ENCODE results near the gene EFTUD2. TPM values are rescaled to one million over a fixed set of nuclear protein-coding genes. Genes with fewer than 3 reads are reported as not detected.
A peak's percentile ranks its signal among the peaks of the same experiment; 100 is the strongest.

Gene EFTUD2
- total RNA-seq, 1 experiment from 2014 or later = 150 TPM

Small RNAs within 50 kb of the gene (microRNA-seq; reads per million reads assigned to microRNA genes)
- gene MIR6783 (ENCODE audit: borderline number of aligned reads) = 6.8 reads per million, percentile 17 among the genes with 10 or more reads in this experiment

Other genes starting within 250 kb of the EFTUD2 start
- not detected for gene MEIOC, start 243.0 kb downstream of the EFTUD2 start, total RNA-seq (2021; ENCODE audit: unreplicated experiment)
- 33.0 TPM for gene CCDC43, start 209.7 kb downstream of the EFTUD2 start, total RNA-seq (2021; ENCODE audit: unreplicated experiment)
- gene DBF4B, start 190.8 kb downstream of the EFTUD2 start, total RNA-seq (2021; ENCODE audit: unreplicated experiment) = 26.1 TPM
- 7.7 TPM for gene ADAM11, start 140.5 kb downstream of the EFTUD2 start, total RNA-seq (2021; ENCODE audit: unreplicated experiment)
- gene GJC1, start 69.2 kb downstream of the EFTUD2 start, total RNA-seq (2021; ENCODE audit: unreplicated experiment) = 62.4 TPM
- not detected for gene HIGD1B, start 51.6 kb downstream of the EFTUD2 start, total RNA-seq (2021; ENCODE audit: unreplicated experiment)
- not detected for gene GFAP, start 16.1 kb upstream of the EFTUD2 start, total RNA-seq (2021; ENCODE audit: unreplicated experiment)
- 76.4 TPM for gene KIF18B, start 48.3 kb upstream of the EFTUD2 start, total RNA-seq (2021; ENCODE audit: unreplicated experiment)
- gene C1QL1, start 68.9 kb upstream of the EFTUD2 start, total RNA-seq (2021; ENCODE audit: unreplicated experiment) = 3.5 TPM
- 31.9 TPM for gene DCAKD, start 152.2 kb upstream of the EFTUD2 start, total RNA-seq (2021; ENCODE audit: unreplicated experiment)
- gene NMT1, start 161.9 kb upstream of the EFTUD2 start, total RNA-seq (2021; ENCODE audit: unreplicated experiment) = 173 TPM
- 197 TPM for gene PLCD3, start 233.1 kb upstream of the EFTUD2 start, total RNA-seq (2021; ENCODE audit: unreplicated experiment)
- 13.6 TPM for gene ACBD4, start 236.2 kb upstream of the EFTUD2 start, total RNA-seq (2021; ENCODE audit: unreplicated experiment)
- 58.0 TPM for gene HEXIM1, start 249.0 kb upstream of the EFTUD2 start, total RNA-seq (2021; ENCODE audit: unreplicated experiment)